ENCODE results near the gene BLM. TPM values are rescaled to one million over a fixed set of nuclear protein-coding genes. Genes with fewer than 3 reads are reported as not detected.

The BLM gene
- total RNA-seq, 1 experiment from 2014 or later, result 24.6 TPM

DNA sequence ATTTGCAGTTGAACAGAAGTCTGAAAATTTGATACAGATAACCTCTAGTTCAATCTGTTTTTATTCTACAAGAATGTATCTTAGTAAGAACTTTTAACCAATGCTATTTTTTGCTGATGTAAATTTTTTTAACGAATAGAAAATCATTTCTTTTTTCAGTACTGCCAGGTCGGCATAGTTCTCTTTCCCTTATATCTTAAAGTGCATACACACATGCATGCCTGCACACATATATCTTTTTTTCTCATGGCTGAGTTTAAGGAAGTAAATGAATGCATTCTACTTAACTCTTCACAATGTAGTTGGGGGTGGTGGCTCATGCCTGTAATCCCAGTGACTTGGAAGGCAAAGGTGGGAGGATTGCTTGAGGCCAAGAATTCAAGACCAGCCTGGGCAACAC, 48.4 kb downstream of the BLM start:
- CTCF ChIA-PET, result no interaction called here
- ATAC-seq (no peak), DNase-seq (ENCODE audit: low read depth, low spot score) (no peak)
- POLR2A ChIA-PET, result no interaction called here
- Histone ChIP-seq H2AFZ (ENCODE audit: low read depth, low read length, poor library complexity, severe bottlenecking) (no peak overlapping the region), H3K27ac (ENCODE audit: low read depth, low read length) (no peak overlapping the region), H3K79me2 (ENCODE audit: insufficient read depth, low read length) (no peaks in the 10 kb centered on the region), H3K4me1 (ENCODE audit: control insufficient read depth in 1 of 2, insufficient read depth in 2 of 2, low read length in 2 of 2) (no peaks in the 10 kb centered on the region), H3K9ac (ENCODE audit: low read length) (no peak overlapping the region), H3K9me3 (ENCODE audit: control insufficient read depth in 1 of 2, insufficient read depth in 1 of 2, low read depth in 1 of 2, low read length in 2 of 2) (no peaks in the 10 kb centered on the region), H3K36me3 (ENCODE audit: control insufficient read depth in 1 of 2, insufficient read depth in 2 of 2, low read length in 2 of 2) (peaks cover 17 to 31% of the 10 kb centered on the region in 2 experiments), H3K4me3 (replicated peaks in 1 of 2; ENCODE audit: low read depth in 1 of 2, low read length in 2 of 2) (no peak overlapping the region), H3K9me2 (ENCODE audit: insufficient read depth) (no peaks in the 10 kb centered on the region), H3K27me3 (ENCODE audit: insufficient read depth, low read length) (no peaks in the 10 kb centered on the region), H4K20me1 (ENCODE audit: insufficient read depth) (no peaks in the 10 kb centered on the region), H3K4me2 (ENCODE audit: low read length) (no peak overlapping the region)
- no TSS peak for BruUV-seq (replicated peaks)
- RAD21 ChIA-PET (ENCODE audit: low non-redundant PET in 1 of 2, low total read pairs in 2 of 2, uncharacterized antibody in 2 of 2, unreplicated experiment in 2 of 2), result no interaction called here
- TF ChIP-seq, protein P1, sequence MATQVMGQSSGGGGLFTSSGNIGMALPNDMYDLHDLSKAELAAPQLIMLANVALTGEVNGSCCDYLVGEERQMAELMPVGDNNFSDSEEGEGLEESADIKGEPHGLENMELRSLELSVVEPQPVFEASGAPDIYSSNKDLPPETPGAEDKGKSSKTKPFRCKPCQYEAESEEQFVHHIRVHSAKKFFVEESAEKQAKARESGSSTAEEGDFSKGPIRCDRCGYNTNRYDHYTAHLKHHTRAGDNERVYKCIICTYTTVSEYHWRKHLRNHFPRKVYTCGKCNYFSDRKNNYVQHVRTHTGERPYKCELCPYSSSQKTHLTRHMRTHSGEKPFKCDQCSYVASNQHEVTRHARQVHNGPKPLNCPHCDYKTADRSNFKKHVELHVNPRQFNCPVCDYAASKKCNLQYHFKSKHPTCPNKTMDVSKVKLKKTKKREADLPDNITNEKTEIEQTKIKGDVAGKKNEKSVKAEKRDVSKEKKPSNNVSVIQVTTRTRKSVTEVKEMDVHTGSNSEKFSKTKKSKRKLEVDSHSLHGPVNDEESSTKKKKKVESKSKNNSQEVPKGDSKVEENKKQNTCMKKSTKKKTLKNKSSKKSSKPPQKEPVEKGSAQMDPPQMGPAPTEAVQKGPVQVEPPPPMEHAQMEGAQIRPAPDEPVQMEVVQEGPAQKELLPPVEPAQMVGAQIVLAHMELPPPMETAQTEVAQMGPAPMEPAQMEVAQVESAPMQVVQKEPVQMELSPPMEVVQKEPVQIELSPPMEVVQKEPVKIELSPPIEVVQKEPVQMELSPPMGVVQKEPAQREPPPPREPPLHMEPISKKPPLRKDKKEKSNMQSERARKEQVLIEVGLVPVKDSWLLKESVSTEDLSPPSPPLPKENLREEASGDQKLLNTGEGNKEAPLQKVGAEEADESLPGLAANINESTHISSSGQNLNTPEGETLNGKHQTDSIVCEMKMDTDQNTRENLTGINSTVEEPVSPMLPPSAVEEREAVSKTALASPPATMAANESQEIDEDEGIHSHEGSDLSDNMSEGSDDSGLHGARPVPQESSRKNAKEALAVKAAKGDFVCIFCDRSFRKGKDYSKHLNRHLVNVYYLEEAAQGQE (IDR thresholded peaks at IDR 0.05; ENCODE audit: low read depth), result no peak
- TF ChIP-seq YY1 (IDR thresholded peaks at IDR 0.05; ENCODE audit: extremely low read depth, insufficient replicate concordance, low read depth, low read length) (no peak), SP1 (IDR thresholded peaks at IDR 0.05; ENCODE audit: low read depth) (no peak), SIN3A (IDR thresholded peaks at IDR 0.05; ENCODE audit: low read depth) (no peak), SRF (IDR thresholded peaks at IDR 0.05; ENCODE audit: low read depth) (no peak), ZNF274 (IDR thresholded peaks at IDR 0.05; ENCODE audit: low read depth, low read length) (no peak), CEBPB (IDR thresholded peaks at IDR 0.05; ENCODE audit: low read depth) (no peak), EZH2 (IDR thresholded peaks at IDR 0.05) (no peak), FOSL1 (IDR thresholded peaks at IDR 0.05; ENCODE audit: low read depth) (no peak), POLR2A (IDR thresholded peaks at IDR 0.05; ENCODE audit: borderline replicate concordance, extremely low read depth, insufficient read depth, insufficient read length) (no peak), JUND (IDR thresholded peaks at IDR 0.05) (no peak)
- intact Hi-C loops (cut with micrococcal nuclease), result no loop called here

Data from HCT116 (cell line).